ACC112 (cell line): Measurements from ENCODE around the gene ZFP62.
"Not testable (repeated sequence)": the region's sequence is repeated elsewhere in the genome, so short reads cannot be mapped to it uniquely, and the experiment has no call there.

Source experiments
- H2AFZ ChIP-seq: fragments of 200-600 bp; sonication (generic); one replicate; pipeline ENCODE4 v1.6.0; 2017; ENCODE audit warnings: antibody characterized with exemption, low read length; ENCODE audit not compliant: unreplicated experiment
- H3K27ac ChIP-seq: fragments of 200-600 bp; sonication (generic); 2 replicates; pipeline ENCODE4 v1.5.1; 2014; ENCODE audit warnings: low read depth, mild to moderate bottlenecking, antibody characterized with exemption, low read length, moderate library complexity
- H3K27me3 ChIP-seq: fragments of 200-600 bp; sonication (generic); 2 replicates; pipeline ENCODE4 v1.6.1; 2014; ENCODE audit warnings: mild to moderate bottlenecking, antibody characterized with exemption, low read length, moderate library complexity, mixed read lengths; ENCODE audit not compliant: insufficient read depth
- H3K36me3 ChIP-seq: fragments of 200-600 bp; sonication (generic); 2 replicates; pipeline ENCODE4 v1.6.1; 2016; ENCODE audit warnings: mild to moderate bottlenecking, antibody characterized with exemption, low read length, moderate library complexity, mixed read lengths; ENCODE audit not compliant: insufficient read depth
- H3K4me1 ChIP-seq: fragments of 200-600 bp; sonication (generic); one replicate; pipeline ENCODE4 v1.6.1; 2016; ENCODE audit warnings: low read length, mixed read lengths; ENCODE audit not compliant: insufficient read depth, unreplicated experiment, control insufficient read depth
- H3K4me3 ChIP-seq: fragments of 200-600 bp; sonication (generic); 2 replicates; pipeline ENCODE4 v1.5.1; 2014; ENCODE audit warnings: mild to moderate bottlenecking, low read depth, low read length
- H3K79me2 ChIP-seq: fragments of 200-600 bp; sonication (generic); one replicate; pipeline ENCODE4 v1.6.0; 2016; ENCODE audit warnings: low read length; ENCODE audit not compliant: control insufficient read depth, unreplicated experiment, insufficient read depth

The ZFP62 gene

DNA sequence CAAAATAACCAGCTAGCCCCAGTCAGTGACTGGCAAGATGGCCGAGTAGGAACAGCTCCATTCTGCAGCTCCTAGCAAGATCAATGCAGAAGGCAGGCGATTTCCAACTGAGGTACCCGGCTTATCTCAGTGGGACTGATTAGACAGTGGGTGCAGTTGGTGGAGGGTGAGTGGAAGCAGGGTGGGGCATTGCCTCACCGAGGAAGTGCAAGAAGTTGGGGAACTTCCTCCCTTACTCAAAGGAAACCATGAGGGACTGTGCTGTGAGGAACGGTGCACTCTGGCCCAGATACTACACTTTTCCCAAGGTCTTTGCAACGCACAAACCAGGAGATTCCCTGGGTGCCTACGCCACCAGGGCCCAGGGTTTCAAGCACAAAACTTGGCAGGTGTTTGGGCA, 28.3 kb upstream of the ZFP62 start:
- H2AFZ ChIP-seq: no peak overlapping the region
- H3K27me3 ChIP-seq: peaks cover 17% of the 10 kb centered on the region; the same call in 1 of the 2 replicates
- no peaks in the 10 kb centered on the region for H3K4me1 ChIP-seq
- no peaks in the 10 kb centered on the region for H3K36me3 ChIP-seq
- H3K27ac ChIP-seq: no peak overlapping the region
- no peak overlapping the region for H3K4me3 ChIP-seq
- H3K79me2 ChIP-seq: no peaks in the 10 kb centered on the region

DNA sequence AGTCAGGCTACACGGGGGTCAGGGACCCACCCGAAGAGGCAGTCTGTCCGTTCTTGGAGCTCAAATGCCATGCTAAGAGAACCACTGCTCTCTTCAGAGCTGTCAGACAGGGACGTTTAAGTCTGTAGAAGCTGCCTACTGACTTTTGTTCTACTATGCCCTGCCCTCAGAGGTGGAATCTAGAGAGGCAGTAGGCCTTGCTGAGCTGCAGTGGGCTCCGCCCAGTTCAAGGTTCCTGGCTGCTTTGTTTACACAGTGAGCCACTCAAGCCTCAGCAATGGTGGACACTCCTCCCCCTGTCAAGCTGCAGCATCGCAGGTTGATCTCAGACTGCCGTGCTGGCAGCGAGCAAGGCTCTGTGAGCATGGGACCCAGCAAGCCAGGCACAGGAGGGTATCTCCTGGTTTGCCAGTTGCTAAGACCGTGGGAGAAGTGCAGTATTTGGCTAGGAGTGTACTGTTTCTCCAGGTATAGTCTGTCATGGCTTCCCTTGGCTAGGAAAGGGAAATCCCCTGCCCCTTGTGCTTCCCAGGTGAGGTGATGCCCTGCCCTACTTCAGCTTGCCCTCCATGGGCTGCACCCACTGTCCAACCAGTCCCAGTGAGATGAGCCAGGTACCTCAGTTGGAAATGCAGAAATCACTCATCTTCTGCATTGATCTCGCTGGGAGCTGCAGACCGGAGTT, 24.9 kb upstream of the ZFP62 start:
- H3K4me3 ChIP-seq, H3K36me3 ChIP-seq, H3K4me1 ChIP-seq, H3K27ac ChIP-seq, H2AFZ ChIP-seq, H3K79me2 ChIP-seq: not testable (repeated sequence)
- H3K27me3 ChIP-seq: peaks cover 13% of the 10 kb centered on the region; the same call in 1 of the 2 replicates

DNA sequence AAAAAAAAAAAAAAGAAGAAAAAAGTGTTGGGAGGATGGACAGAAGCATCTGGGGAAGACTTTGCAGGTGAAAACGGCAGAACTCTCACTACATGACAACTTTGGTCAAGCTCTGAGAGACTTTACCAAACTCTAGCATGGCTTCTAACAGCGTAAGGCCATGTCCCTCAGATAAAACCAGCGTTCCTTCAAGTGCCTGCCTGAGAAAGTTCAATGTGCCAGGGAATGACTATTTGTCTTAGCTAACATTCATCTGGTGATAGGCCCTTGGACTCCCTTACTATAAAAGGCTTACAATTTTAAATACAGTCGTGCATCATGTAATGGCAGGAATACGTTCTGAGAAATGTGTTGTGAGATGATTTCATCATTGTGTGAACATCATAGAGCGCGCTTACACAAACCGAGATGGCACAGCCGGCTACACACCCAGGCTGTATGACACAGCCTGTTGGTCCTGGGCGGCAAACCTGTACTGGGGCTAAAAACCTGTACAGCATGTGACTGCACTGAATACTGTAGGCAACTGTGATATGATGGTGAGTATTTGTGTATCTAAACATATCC, 14.9 kb upstream of the ZFP62 start:
- no peak overlapping the region for H3K4me3 ChIP-seq
- H3K27me3 ChIP-seq: peaks cover 13% of the 10 kb centered on the region; the same call in 1 of the 2 replicates
- H3K27ac ChIP-seq: no peak overlapping the region
- no peak overlapping the region for H2AFZ ChIP-seq
- no peaks in the 10 kb centered on the region for H3K79me2 ChIP-seq
- H3K4me1 ChIP-seq: no peaks in the 10 kb centered on the region
- H3K36me3 ChIP-seq: no peaks in the 10 kb centered on the region

DNA sequence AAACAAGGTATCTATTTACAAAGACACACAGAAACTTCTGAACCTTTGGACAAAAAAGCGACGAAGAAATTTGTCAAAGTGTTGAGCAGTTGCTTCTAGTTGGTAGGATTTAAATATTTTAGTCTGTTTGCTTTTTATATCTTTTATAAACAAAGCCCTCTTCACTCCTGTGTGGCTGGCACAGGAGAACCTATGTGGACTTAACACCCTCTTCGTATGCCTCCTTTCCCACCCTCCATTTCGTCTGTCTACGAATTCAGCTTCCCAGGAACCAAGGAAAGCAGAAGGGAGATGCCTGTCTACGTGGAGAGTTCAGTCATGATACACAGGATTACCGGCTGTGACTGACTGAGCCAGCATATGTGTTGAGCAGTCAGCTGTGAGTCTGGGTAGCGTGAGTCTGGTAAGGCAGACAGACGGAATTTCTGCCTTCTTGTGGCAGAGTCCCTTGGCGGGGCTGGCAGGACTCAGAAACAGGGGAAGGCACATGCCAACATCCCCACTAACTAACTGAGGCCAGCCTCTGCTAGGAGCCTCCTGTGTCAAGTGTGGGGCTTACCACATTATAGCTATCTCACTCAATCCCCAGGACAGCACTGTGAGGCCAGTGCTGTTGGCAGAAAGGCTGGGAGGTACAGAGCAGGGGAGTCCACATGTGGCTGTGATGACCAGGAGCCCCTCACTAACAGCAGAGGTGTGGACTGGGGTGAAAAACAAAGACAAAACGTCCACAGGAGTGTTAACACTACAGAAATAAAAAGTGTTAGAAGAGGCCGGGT, 13.9 kb upstream of the ZFP62 start:
- H3K36me3 ChIP-seq: no peaks in the 10 kb centered on the region
- no peaks in the 10 kb centered on the region for H3K79me2 ChIP-seq
- H3K4me3 ChIP-seq: no peak overlapping the region
- H3K27ac ChIP-seq: no peak overlapping the region
- H3K27me3 ChIP-seq: peaks cover 13% of the 10 kb centered on the region; the same call in 1 of the 2 replicates
- H2AFZ ChIP-seq: no peak overlapping the region
- H3K4me1 ChIP-seq: no peaks in the 10 kb centered on the region

DNA sequence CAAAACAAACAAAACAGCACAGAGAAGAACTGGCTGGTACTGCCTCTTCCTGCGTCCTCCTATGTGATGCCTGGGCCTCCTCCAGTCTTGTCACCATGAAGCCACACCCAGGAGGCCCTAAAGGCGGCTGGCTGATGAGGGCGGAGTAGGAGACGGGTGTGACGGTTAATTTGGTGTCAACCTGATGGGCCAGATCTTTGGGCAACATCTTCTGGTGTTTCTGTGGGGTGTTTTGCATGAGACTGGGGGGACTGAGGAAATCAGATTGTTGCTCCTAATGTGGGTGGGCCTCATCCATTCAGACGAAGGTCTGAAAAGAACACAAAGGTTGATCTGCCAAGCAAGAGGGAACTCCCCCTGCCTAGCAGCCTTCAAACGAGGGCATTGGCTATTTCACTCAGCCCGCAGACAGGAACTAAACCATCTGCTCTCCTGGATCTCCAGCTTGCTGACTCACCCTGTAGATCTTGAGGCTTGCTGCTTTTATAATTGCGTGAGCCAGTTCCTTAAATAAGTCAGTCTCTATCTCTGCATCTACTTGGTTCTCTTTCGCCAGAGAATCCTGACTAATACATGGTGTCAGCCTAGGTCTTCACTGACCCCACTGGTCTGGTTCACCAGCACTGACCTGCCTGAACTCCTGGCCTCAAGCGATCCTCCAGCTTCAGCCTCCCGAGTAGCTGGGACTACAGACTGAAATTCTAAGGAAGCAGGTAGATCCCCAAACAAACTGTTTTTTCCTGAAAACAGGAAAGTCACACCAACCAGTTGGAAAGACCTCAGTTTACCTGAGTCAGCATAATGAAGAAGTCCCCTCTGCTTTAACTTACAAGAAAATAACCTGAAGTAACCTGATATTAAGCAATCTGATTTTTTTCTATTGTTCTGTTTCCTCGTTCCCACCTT, 12.8 kb upstream of the ZFP62 start:
- Histone ChIP-seq H2AFZ (no peak overlapping the region), H3K79me2 (no peaks in the 10 kb centered on the region), H3K4me3 (no peak overlapping the region), H3K36me3 (no peaks in the 10 kb centered on the region), H3K4me1 (no peaks in the 10 kb centered on the region), H3K27me3 (peaks cover 13% of the 10 kb centered on the region; the same call in 1 of the 2 replicates), H3K27ac (no peak overlapping the region)

DNA sequence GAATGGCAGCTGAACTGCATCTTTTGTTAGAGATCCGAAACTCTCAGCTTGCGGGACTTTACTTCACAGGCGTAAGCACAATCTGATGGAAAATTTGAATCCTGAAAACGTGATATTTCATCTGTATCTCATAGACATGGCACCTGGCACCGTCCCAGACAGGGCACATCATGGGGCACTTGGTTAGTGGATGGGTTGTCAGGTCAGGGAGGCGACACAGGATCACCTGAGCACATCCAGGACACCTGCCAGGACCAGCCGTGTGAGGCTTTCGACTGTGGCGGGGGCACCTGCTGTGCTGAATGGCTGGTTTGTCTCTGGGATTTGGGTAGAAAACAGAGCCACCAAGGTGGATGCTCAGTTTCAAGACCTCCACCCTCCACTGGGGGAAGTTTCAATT, 11.3 kb upstream of the ZFP62 start:
- Histone ChIP-seq H3K27me3 (peaks cover 9% of the 10 kb centered on the region; the same call in 1 of the 2 replicates), H3K4me1 (no peaks in the 10 kb centered on the region), H3K27ac (no peak overlapping the region), H3K4me3 (no peak overlapping the region), H2AFZ (no peak overlapping the region), H3K36me3 (no peaks in the 10 kb centered on the region), H3K79me2 (no peaks in the 10 kb centered on the region)

DNA sequence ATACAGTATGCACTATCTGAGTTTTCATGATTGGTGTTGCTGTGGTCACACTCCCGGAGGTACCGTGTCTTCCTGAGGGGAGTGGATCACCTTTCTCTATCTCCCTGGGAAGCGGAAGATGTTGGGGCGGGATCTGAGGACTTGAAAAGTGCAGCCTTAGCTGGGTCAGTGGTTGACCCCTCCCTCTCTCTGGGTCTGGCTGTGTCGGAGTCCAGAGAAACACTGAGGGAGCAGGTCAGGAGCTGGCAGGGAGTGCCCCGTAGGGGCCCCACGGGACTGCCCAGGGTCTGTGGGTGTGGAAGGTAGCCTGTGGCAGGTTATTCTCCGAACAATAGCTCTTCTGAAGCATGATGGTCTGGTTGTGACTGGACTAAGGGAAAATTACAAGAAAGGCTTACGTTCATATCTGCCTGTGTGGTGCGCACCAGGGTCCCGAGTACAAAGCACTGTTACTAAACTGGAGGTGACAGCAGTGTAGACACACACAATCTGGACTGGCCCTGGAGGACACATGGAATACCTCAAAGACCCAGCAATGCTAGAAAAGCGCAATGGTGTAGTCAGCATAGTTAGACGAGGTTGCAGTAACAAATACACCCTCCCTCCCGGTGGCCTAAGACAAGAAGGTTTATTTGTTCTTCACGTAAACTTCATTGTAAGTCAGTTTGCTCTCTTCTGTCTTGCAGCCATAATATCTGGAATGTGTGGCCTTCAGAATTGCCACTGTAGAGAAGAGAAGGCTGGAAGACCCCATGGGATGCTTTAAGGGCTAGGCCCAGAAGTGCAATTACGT, 9.4 kb upstream of the ZFP62 start:
- H3K36me3 ChIP-seq: no peaks in the 10 kb centered on the region
- no peak overlapping the region for H3K27ac ChIP-seq
- no peak overlapping the region for H3K4me3 ChIP-seq
- H2AFZ ChIP-seq: no peak overlapping the region
- no peaks in the 10 kb centered on the region for H3K79me2 ChIP-seq
- peaks cover 9% of the 10 kb centered on the region; the same call in 1 of the 2 replicates for H3K27me3 ChIP-seq
- no peaks in the 10 kb centered on the region for H3K4me1 ChIP-seq

DNA sequence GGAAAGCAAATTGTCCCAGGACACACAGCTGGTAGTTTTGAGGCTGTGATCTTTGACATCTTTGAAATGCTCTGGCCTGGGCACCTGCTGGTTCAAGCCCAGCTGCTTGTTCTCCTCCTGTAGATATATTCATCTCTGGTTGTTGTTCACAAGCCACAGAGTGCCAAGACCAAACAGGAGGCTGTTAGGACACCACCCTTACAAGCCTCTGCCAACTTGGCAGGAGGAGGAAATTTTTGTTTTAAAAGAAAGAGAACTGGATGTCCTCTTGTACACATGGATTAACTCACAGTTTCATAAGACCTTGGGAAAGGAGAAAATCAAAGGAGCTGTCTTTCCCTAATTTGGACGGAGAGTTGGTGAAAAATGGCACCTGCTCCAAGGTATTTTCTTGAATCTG, 8.5 kb upstream of the ZFP62 start:
- Histone ChIP-seq H2AFZ (no peak overlapping the region), H3K27ac (no peak overlapping the region), H3K27me3 (peaks cover 4% of the 10 kb centered on the region; the same call in 1 of the 2 replicates), H3K4me3 (no peak overlapping the region), H3K4me1 (no peaks in the 10 kb centered on the region), H3K36me3 (no peaks in the 10 kb centered on the region), H3K79me2 (no peaks in the 10 kb centered on the region)

DNA sequence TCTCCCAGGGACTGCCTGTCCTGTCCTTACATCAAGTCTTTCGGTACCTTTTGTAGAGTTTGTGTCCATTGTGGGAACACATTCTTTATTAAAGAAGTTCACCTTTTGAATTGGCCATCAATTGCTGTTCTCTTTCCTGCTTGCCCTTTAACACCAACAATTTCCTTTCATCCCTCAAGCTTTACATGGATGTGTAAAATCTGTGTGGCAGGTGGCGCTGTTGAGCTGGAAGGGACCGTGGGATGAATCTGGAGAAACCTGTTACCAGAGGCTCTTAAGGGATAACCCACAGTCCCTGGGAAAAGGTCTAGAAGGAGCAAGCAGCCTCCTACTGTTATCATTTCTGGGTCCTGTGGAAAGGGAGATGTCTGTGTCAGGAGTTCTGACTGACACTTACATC, 7.9 kb upstream of the ZFP62 start:
- Histone ChIP-seq H3K79me2 (no peaks in the 10 kb centered on the region), H3K36me3 (no peaks in the 10 kb centered on the region), H3K4me1 (no peaks in the 10 kb centered on the region), H3K4me3 (no peak overlapping the region), H3K27me3 (no peaks in the 10 kb centered on the region; the same call in 1 of the 2 replicates), H3K27ac (no peak overlapping the region), H2AFZ (no peak overlapping the region)
